Measurements from ENCODE around the gene DGKD. TPM values are rescaled to one million over a fixed set of nuclear protein-coding genes. Genes with fewer than 3 reads are reported as not detected.
A peak's percentile ranks its signal among the peaks of the same experiment; 100 is the strongest.

The DGKD gene
- total and polyA plus RNA-seq, 2 donors from 2014 or later: 2.6 to 32.3 TPM

GRCh38 chr2:233435436-233436190 lies 81.3 kb downstream of the DGKD start:
- TF ChIP-seq CTCF (IDR thresholded peaks at IDR 0.05; ENCODE audit: borderline replicate concordance, extremely low read depth, insufficient read depth): no peak
- Histone ChIP-seq H3K9me3 (ENCODE audit: control insufficient read depth in 2 of 3, insufficient read depth in 1 of 3, low read length in 3 of 3) (no peaks in the 10 kb centered on the region), H3K27ac (ENCODE audit: low read depth in 2 of 2, low read length in 2 of 2) (no peak overlapping the region), H3K4me3 (ENCODE audit: low read length in 3 of 3) (no peak overlapping the region), H3K9ac (ENCODE audit: low read length in 3 of 3) (no peak overlapping the region), H3K27me3 (ENCODE audit: control insufficient read depth, insufficient read depth, low read length) (no peaks in the 10 kb centered on the region), H3K4me1 (ENCODE audit: control insufficient read depth in 2 of 3, insufficient read depth in 2 of 3, low read depth in 1 of 3, low read length in 3 of 3) (no peaks in the 10 kb centered on the region), H3K36me3 (ENCODE audit: control insufficient read depth in 2 of 3, insufficient read depth in 3 of 3, low read length in 3 of 3) (peaks cover 0 to 12% (median 8%) of the 10 kb centered on the region in 3 donors)
- peak in 1 of 5 donors; percentile 20 for DNase-seq
- FAIRE-seq: no peak
- intact Hi-C loops (cut with DNase I): no loop called here

GRCh38 chr2:233436191-233436581 lies 81.9 kb downstream of the DGKD start:
- intact Hi-C loops (cut with DNase I): no loop called here
- H3K27me3 ChIP-seq (ENCODE audit: control insufficient read depth, insufficient read depth, low read length): no peaks in the 10 kb centered on the region
- no peaks in the 10 kb centered on the region for H3K9me3 ChIP-seq (ENCODE audit: control insufficient read depth in 2 of 3, insufficient read depth in 1 of 3, low read length in 3 of 3)
- H3K4me1 ChIP-seq (ENCODE audit: control insufficient read depth in 2 of 3, insufficient read depth in 2 of 3, low read depth in 1 of 3, low read length in 3 of 3): no peaks in the 10 kb centered on the region
- no peak for FAIRE-seq
- H3K36me3 ChIP-seq (ENCODE audit: control insufficient read depth in 2 of 3, insufficient read depth in 3 of 3, low read length in 3 of 3): peaks cover 0 to 12% (median 8%) of the 10 kb centered on the region in 3 donors
- no peak overlapping the region for H3K27ac ChIP-seq (ENCODE audit: low read depth in 2 of 2, low read length in 2 of 2)
- no peak for TF ChIP-seq CTCF (IDR thresholded peaks at IDR 0.05; ENCODE audit: borderline replicate concordance, extremely low read depth, insufficient read depth)
- H3K4me3 ChIP-seq (ENCODE audit: low read length in 3 of 3): no peak overlapping the region
- peak in 1 of 5 donors; percentile 11 for DNase-seq
- H3K9ac ChIP-seq (ENCODE audit: low read length in 3 of 3): no peak overlapping the region

GRCh38 chr2:233436691-233437438 lies 82.6 kb downstream of the DGKD start:
- Histone ChIP-seq H3K9me3 (ENCODE audit: control insufficient read depth in 2 of 3, insufficient read depth in 1 of 3, low read length in 3 of 3) (no peaks in the 10 kb centered on the region), H3K36me3 (ENCODE audit: control insufficient read depth in 2 of 3, insufficient read depth in 3 of 3, low read length in 3 of 3) (peaks cover 0 to 12% (median 8%) of the 10 kb centered on the region in 3 donors), H3K9ac (ENCODE audit: low read length in 3 of 3) (no peak overlapping the region), H3K4me1 (ENCODE audit: control insufficient read depth in 2 of 3, insufficient read depth in 2 of 3, low read depth in 1 of 3, low read length in 3 of 3) (no peaks in the 10 kb centered on the region), H3K4me3 (ENCODE audit: low read length in 3 of 3) (no peak overlapping the region), H3K27me3 (ENCODE audit: control insufficient read depth, insufficient read depth, low read length) (no peaks in the 10 kb centered on the region), H3K27ac (ENCODE audit: low read depth in 2 of 2, low read length in 2 of 2) (no peak overlapping the region)
- FAIRE-seq (no peak), DNase-seq (peak in 1 of 5 donors; percentile 18)
- no peak for TF ChIP-seq CTCF (IDR thresholded peaks at IDR 0.05; ENCODE audit: borderline replicate concordance, extremely low read depth, insufficient read depth)
- intact Hi-C loops (cut with DNase I): no loop called here

Measured in kidney (tissue), 14 donors.